Bronchial epithelial cell (primary cell): ENCODE data around the gene TOM1L2. TPM values are rescaled to one million over a fixed set of nuclear protein-coding genes. Genes with fewer than 3 reads are reported as not detected.

Source experiments
- DNase-seq: peaks from one replicate; pipeline ENCODE4 v3.0.0-alpha.2; 2010; ENCODE audit warnings: low read depth
- FAIRE-seq: peaks from 2 replicates; lab custom pipeline; 2011; peaks lifted over from hg19 to GRCh38; lab: Jason Lieb, UNC
- H3K27me3 ChIP-seq: 2 replicates; pipeline ENCODE4 v1.5.1; 2011; ENCODE audit warnings: low read length; ENCODE audit not compliant: control insufficient read depth, insufficient read depth
- H3K36me3 ChIP-seq: 2 replicates; pipeline ENCODE4 v1.5.1; 2011; ENCODE audit warnings: low read length; ENCODE audit not compliant: control insufficient read depth, insufficient read depth
- H3K4me3 ChIP-seq: 2 replicates; pipeline ENCODE4 v1.5.1; 2011; ENCODE audit warnings: mild to moderate bottlenecking, low read depth, low read length, control low read depth
- CTCF ChIP-seq: IDR thresholded peaks from 2 replicates; pipeline ENCODE4 v1.5.1; 2011; ENCODE audit warnings: mild to moderate bottlenecking, moderate library complexity, low read length, control low read depth, inconsistent platforms; ENCODE audit not compliant: insufficient read depth, severe bottlenecking
- total RNA-seq: library from RNA; depleted of rRNA; stranded (reverse); fragments of >200 nt; gene quantifications from 2 replicates; pipeline ENCODE4 v1.2.1, GENCODE V29; 2014

The TOM1L2 gene
- total RNA-seq, 1 donor from 2014 or later: 12.4 TPM

GRCh38 chr17:17989081-17989480 lies 16.9 kb upstream of the TOM1L2 start:
- FAIRE-seq (no peak), DNase-seq (no peak)
- TF ChIP-seq CTCF: no peak
- Histone ChIP-seq H3K4me3 (no peak overlapping the region), H3K36me3 (no peaks in the 10 kb centered on the region), H3K27me3 (no peaks in the 10 kb centered on the region)

GRCh38 chr17:17988427-17988945 lies 16.3 kb upstream of the TOM1L2 start:
- H3K36me3 ChIP-seq: no peaks in the 10 kb centered on the region
- DNase-seq: no peak
- H3K4me3 ChIP-seq: no peak overlapping the region
- no peak for TF ChIP-seq CTCF
- no peak for FAIRE-seq
- no peaks in the 10 kb centered on the region for H3K27me3 ChIP-seq

- DNase-seq (no peak), FAIRE-seq (no peak)
- TF ChIP-seq CTCF: no peak
- Histone ChIP-seq H3K36me3 (no peaks in the 10 kb centered on the region), H3K27me3 (no peaks in the 10 kb centered on the region), H3K4me3 (no peak overlapping the region)
Observed at GRCh38 chr17:17987901-17988300, 15.7 kb upstream of the TOM1L2 start.

- TF ChIP-seq CTCF: no peak
- Histone ChIP-seq H3K27me3 (no peaks in the 10 kb centered on the region), H3K4me3 (no peak overlapping the region), H3K36me3 (no peaks in the 10 kb centered on the region)
- DNase-seq (no peak), FAIRE-seq (no peak)
Observed at GRCh38 chr17:17987187-17987896, 15.1 kb upstream of the TOM1L2 start.

GRCh38 chr17:17985555-17985954 lies 13.4 kb upstream of the TOM1L2 start:
- no peaks in the 10 kb centered on the region for H3K27me3 ChIP-seq
- no peaks in the 10 kb centered on the region for H3K36me3 ChIP-seq
- no peak overlapping the region for H3K4me3 ChIP-seq
- TF ChIP-seq CTCF: peak; percentile 9
- no peak for DNase-seq
- no peak for FAIRE-seq

GRCh38 chr17:17985153-17985552 lies 13.0 kb upstream of the TOM1L2 start:
- Histone ChIP-seq H3K36me3 (no peaks in the 10 kb centered on the region), H3K27me3 (no peaks in the 10 kb centered on the region), H3K4me3 (no peak overlapping the region)
- FAIRE-seq (no peak), DNase-seq (no peak)
- no peak for TF ChIP-seq CTCF
